ENCODE data around the gene TMEM116. TPM values are rescaled to one million over a fixed set of nuclear protein-coding genes. Genes with fewer than 3 reads are reported as not detected.
"Not testable (repeated sequence)": the region's sequence is repeated elsewhere in the genome, so short reads cannot be mapped to it uniquely, and the experiment has no call there.

The TMEM116 gene
- total RNA-seq, 4 donors from 2014 or later: 5.4 to 9.2 (median 6.6) TPM

DNA sequence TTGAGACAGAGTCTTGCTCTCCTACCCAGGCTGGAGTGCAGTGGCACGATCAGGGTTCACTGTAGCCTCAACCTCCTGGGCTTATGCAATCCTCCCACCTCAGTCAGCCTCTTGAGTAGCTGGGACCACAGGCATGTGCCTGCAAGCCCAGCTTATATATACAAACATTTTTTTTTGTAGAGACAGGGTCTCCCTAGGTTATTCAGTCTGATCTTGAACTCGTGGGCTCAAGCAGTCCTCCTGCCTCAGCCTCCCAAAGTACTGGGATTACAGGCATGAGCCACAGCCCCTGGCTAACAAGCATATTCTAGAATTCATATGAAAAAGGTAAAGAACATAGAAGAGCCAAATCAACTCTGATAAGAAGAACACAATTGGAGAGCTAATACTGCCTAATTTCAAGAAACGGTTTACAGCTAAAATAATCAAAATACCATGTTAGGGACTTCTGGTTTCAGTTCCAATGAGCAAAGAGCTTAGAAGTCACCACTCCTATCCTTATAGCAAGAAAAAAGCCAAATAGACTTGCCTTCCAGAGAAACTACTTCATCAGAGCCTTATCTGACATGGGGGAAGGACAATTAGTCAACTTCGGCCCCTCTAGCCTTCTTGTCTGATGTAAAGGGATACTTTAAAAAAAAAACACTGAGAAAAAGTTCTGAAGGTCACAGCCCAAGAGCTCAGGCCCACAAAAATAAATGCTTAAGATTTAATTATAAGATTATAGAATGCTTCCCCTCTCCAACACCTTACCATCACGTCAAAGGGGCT, 37.6 kb downstream of the TMEM116 start:
- DNase-seq (ENCODE audit: low spot score) (no peak), ATAC-seq (ENCODE audit: low FRiP score) (no peak)
- TF ChIP-seq, protein P1, sequence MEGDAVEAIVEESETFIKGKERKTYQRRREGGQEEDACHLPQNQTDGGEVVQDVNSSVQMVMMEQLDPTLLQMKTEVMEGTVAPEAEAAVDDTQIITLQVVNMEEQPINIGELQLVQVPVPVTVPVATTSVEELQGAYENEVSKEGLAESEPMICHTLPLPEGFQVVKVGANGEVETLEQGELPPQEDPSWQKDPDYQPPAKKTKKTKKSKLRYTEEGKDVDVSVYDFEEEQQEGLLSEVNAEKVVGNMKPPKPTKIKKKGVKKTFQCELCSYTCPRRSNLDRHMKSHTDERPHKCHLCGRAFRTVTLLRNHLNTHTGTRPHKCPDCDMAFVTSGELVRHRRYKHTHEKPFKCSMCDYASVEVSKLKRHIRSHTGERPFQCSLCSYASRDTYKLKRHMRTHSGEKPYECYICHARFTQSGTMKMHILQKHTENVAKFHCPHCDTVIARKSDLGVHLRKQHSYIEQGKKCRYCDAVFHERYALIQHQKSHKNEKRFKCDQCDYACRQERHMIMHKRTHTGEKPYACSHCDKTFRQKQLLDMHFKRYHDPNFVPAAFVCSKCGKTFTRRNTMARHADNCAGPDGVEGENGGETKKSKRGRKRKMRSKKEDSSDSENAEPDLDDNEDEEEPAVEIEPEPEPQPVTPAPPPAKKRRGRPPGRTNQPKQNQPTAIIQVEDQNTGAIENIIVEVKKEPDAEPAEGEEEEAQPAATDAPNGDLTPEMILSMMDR (IDR thresholded peaks at IDR 0.05): no peak

- no peak for DNase-seq (ENCODE audit: low spot score)
- ATAC-seq (ENCODE audit: low FRiP score): no peak
- TF ChIP-seq, protein P1 (IDR thresholded peaks at IDR 0.05): no peak
Measured at GRCh38 chr12:111971800-111972199, 41.2 kb downstream of the TMEM116 start.

DNA sequence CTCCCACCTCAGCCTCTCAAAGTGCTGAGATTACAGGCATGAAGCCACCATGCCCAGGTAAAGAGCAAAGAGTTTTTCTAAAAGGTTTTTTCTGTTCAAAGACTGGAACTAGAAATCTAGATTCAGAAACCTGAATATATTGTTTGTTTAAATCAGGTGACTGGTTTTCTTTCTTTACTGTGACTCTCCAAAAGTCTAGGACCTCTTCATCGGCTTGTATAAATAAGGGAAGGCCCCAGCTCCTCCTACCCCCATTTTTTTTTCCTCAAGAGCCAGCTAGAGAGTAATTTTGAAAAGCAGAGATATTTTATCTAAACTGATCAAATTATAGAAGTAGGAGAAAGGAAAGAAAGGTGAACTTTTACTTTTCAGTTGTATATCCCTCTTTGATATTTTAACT, 48.0 kb downstream of the TMEM116 start:
- no peak for DNase-seq (ENCODE audit: low spot score)
- TF ChIP-seq, protein P1 (IDR thresholded peaks at IDR 0.05): no peak
- no peak for ATAC-seq (ENCODE audit: low FRiP score)

DNA sequence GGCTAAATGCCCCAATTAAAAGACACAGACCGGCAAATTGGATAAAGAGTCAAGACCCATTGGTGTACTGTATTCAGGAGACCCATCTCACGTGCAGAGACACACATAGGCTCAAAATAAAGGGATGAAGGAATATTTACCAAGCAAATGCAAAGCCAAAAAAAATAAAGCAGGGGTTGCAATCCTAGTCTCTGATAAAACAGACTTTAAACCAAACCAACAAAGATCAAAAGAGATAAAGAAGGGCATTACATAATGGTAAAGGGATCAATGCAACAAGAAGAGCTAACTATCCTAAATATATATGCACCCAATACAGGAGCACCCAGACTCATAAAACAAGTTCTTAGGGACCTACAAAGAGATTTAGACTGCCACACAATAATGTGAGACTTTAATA, 53.4 kb downstream of the TMEM116 start:
- ATAC-seq (ENCODE audit: low FRiP score); DNase-seq (ENCODE audit: low spot score): not testable (repeated sequence)

DNA sequence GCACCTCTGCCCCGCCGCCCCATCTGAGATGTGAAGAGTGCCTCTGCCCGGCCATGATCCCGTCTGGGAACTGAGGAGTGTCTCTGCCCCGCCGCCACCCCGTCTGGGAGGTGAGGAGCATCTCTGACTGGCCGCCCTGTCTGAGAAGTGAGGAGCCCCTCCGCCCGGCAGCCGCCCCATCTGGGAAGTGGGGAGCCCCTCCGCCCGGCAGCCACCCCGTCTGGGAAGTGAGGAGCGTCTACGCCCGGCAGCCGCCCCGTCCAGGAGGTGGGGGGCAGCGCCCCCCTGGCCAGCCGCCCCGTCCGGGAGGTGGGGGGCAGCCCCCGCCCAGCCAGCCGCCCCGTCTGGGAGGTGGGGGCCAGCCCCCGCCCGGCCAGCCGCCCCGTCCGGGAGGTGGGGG, 55.7 kb downstream of the TMEM116 start:
- DNase-seq (ENCODE audit: low spot score); ATAC-seq (ENCODE audit: low FRiP score): not testable (repeated sequence)

DNA sequence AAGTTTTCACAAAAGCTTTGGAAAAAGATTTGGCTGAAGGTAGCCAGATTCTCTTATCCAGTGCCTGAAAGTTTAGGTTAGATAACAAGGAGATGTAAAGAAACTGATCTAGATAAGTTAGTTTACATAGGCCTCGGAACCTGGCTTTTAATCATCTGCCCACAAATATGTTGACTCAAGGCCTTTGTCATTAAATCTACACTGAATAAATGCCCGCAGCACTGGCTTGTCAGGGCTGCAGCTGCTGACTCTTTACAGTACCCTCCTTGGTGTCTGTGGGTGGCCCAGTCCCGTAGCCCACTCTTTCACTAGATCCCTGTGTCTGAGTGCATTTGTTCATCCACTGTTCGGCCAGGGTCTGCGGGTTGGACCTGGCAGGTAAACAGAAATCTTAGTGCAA, 58.0 kb downstream of the TMEM116 start:
- no peak for DNase-seq (ENCODE audit: low spot score)
- ATAC-seq (ENCODE audit: low FRiP score): no peak
- TF ChIP-seq, protein P1 (IDR thresholded peaks at IDR 0.05): no peak

- TF ChIP-seq, protein P1 (IDR thresholded peaks at IDR 0.05): no peak
- ATAC-seq (ENCODE audit: low FRiP score) (no peak), DNase-seq (ENCODE audit: low spot score) (no peak)
Measured at GRCh38 chr12:111953455-111953854, 59.5 kb downstream of the TMEM116 start.

GRCh38 chr12:111952084-111952787, 60.7 kb downstream of the TMEM116 start:
- not testable (repeated sequence) for ATAC-seq (ENCODE audit: low FRiP score); DNase-seq (ENCODE audit: low spot score)

- DNase-seq (ENCODE audit: low spot score); ATAC-seq (ENCODE audit: low FRiP score): not testable (repeated sequence)
Measured at GRCh38 chr12:111950961-111951676, 61.8 kb downstream of the TMEM116 start.

All from omental fat pad (tissue), 4 donors.